NT2/D1 (cell line): ENCODE data around the gene INMT.
"Not testable (repeated sequence)": the region's sequence is repeated elsewhere in the genome, so short reads cannot be mapped to it uniquely, and the experiment has no call there.

Experiments used
- DNase-seq: peaks from one replicate; pipeline ENCODE4 v3.0.0-alpha.2; 2011; ENCODE audit warnings: low read depth, low spot score
- H3K27me3 ChIP-seq: 2 replicates; pipeline ENCODE4 v1.6.0; 2011; ENCODE audit warnings: mild to moderate bottlenecking; ENCODE audit not compliant: insufficient read length, insufficient read depth
- H3K36me3 ChIP-seq: 2 replicates; pipeline ENCODE4 v1.6.1; 2011; ENCODE audit warnings: mild to moderate bottlenecking, low read length, mixed read lengths; ENCODE audit not compliant: insufficient read depth, insufficient read length
- H3K4me1 ChIP-seq: 2 replicates; pipeline ENCODE4 v1.5.1; 2011; ENCODE audit not compliant: insufficient read depth, insufficient read length
- H3K4me3 ChIP-seq: 2 replicates; pipeline ENCODE4 v1.5.1; 2011; ENCODE audit warnings: low read depth; ENCODE audit not compliant: insufficient read length
- H3K9ac ChIP-seq: 2 replicates; pipeline ENCODE4 v1.6.0; 2011; ENCODE audit warnings: low read depth; ENCODE audit not compliant: insufficient read length
- H3K9me3 ChIP-seq: 2 replicates; pipeline ENCODE4 v1.5.1; 2011; ENCODE audit warnings: mild to moderate bottlenecking, low read length; ENCODE audit not compliant: insufficient read depth
- SUZ12 ChIP-seq: IDR thresholded peaks from 2 replicates; pipeline ENCODE4 v1.6.1; 2011; ENCODE audit not compliant: insufficient read length, insufficient read depth; ENCODE audit errors: extremely low read depth
- YY1 ChIP-seq: IDR thresholded peaks from 2 replicates; pipeline ENCODE4 v1.6.1; 2011; ENCODE audit not compliant: insufficient read length, insufficient read depth
- ZNF274 ChIP-seq: IDR thresholded peaks from 2 replicates; pipeline ENCODE4 v1.6.1; 2011; ENCODE audit warnings: mild to moderate bottlenecking, low read depth, low read length

INMT gene

DNA sequence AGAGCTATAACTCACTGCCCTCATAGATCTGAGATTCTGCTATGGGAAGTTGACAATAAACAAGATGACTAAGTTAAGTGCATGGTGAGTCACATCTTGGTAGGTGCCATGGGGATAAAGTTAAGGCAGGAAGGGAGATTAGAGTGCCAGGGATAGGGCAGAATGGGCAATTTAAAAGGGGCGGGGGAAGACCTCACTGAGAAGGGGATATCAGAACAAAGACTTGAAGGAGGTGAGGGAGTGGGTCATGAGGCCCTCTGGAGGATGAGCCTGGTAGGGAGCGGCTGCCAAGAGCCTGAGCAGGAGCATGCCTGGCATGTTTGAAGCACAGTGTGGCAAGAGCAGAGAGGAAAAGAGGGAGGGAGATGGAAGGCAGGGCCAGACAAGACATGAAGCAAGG, 34.8 kb upstream of the INMT start:
- Histone ChIP-seq H3K4me1 (peaks cover 2% of the 10 kb centered on the region), H3K9ac (no peak overlapping the region), H3K4me3 (no peak overlapping the region), H3K27me3 (no peaks in the 10 kb centered on the region), H3K36me3 (no peaks in the 10 kb centered on the region), H3K9me3 (peaks cover 35% of the 10 kb centered on the region; the same call in 1 of the 2 replicates)
- TF ChIP-seq SUZ12 = no peak
- TF ChIP-seq ZNF274 = no peak
- no peak for TF ChIP-seq YY1
- no peak for DNase-seq

DNA sequence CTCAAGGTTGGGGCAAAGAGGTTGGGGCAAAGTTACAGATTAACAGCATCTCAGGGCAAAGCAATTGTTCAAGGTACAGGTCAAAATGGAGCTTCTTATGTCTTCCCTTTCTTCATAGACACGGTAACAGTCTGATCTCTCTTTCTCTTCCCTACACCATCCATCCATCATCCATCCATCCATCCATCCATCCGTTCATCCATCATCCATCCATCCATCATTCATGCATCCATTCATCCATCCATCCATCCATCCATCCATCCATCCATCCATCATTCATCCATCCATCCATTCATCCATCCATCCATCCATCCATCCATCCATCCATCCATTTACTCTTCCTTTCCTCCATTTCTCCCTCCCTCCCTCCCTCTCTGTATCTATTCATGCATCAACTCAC, 32.5 kb upstream of the INMT start:
- not testable (repeated sequence) for DNase-seq, H3K36me3 ChIP-seq, H3K4me3 ChIP-seq, H3K9ac ChIP-seq, H3K4me1 ChIP-seq, H3K27me3 ChIP-seq
- peaks cover 35% of the 10 kb centered on the region; the same call in 1 of the 2 replicates for H3K9me3 ChIP-seq

DNA sequence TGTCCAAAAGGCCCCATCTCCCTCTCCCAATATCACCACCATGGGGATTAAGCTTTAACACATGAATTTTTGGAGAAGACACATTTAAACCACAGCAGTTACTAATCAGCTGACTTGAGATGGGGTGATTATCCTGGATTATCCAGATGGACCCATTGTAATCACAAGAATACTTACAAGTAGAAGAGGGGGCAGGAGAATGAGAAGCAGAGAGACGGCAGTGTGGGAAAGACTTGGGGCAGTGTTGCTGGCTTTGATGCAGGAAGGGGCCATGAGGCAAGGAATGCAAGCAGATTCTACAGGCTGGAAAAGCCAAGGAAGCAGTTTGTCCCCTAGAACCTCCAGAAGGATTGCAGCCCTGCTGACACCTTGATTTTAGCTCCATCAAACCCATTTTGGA, 30.7 kb upstream of the INMT start:
- Histone ChIP-seq H3K9ac (no peak overlapping the region), H3K4me1 (peaks cover under 1% of the 10 kb centered on the region), H3K36me3 (no peaks in the 10 kb centered on the region), H3K4me3 (no peak overlapping the region), H3K9me3 (peaks cover 35% of the 10 kb centered on the region; the same call in 1 of the 2 replicates), H3K27me3 (no peaks in the 10 kb centered on the region)
- DNase-seq = no peak
- TF ChIP-seq YY1 (no peak), SUZ12 (no peak), ZNF274 (no peak)

DNA sequence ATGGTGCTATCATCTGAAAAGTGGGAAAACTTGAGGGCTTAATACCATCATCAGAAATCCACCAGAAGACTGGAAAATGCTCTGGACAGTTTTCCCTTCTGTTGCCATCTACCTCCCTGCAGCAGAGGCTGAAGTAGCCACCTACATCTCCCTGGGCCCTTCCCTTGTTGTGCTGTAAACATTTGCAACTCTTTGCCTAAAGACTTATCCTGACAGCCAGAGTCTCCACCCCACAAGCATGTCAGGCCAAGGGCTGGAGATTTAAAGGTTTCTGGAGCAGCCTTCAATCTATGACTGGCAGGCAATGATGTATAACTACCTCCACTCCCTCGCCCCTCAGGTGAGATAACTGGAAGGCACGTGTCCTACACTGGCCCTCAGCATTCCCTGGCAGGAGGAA, 29.7 kb upstream of the INMT start:
- Histone ChIP-seq H3K27me3 (no peaks in the 10 kb centered on the region), H3K4me3 (no peak overlapping the region), H3K4me1 (peaks cover 9% of the 10 kb centered on the region), H3K9me3 (peaks cover 35% of the 10 kb centered on the region; the same call in 1 of the 2 replicates), H3K9ac (no peak overlapping the region), H3K36me3 (no peaks in the 10 kb centered on the region)
- TF ChIP-seq ZNF274 (no peak), YY1 (no peak), SUZ12 (no peak)
- DNase-seq = no peak

DNA sequence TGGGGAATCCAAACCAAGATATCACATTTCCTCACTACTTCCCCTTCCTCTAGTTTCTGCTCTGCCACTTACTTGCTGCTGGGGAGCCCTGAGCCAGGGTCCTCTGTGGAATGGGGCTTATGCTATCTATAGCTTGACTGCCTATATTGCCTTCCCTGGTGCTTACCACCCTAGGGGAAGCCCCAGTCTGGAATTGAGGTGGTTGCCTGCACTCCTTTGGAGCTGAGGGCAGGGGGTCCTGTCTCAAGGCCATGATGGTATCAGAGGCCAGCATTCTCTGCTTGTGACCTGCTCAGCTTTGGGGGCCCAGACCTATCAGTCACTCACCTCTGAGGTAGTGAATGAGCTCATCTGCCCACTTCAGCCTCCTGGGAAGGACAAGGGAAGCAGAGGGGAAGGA, 29.3 kb upstream of the INMT start:
- DNase-seq = no peak
- H3K36me3 ChIP-seq = no peaks in the 10 kb centered on the region
- no peaks in the 10 kb centered on the region for H3K27me3 ChIP-seq
- H3K4me1 ChIP-seq = peaks cover 10% of the 10 kb centered on the region
- H3K9ac ChIP-seq = no peak overlapping the region
- no peak for TF ChIP-seq ZNF274
- no peak for TF ChIP-seq SUZ12
- TF ChIP-seq YY1 = no peak
- H3K4me3 ChIP-seq = no peak overlapping the region
- peaks cover 31% of the 10 kb centered on the region; the same call in 1 of the 2 replicates for H3K9me3 ChIP-seq

DNA sequence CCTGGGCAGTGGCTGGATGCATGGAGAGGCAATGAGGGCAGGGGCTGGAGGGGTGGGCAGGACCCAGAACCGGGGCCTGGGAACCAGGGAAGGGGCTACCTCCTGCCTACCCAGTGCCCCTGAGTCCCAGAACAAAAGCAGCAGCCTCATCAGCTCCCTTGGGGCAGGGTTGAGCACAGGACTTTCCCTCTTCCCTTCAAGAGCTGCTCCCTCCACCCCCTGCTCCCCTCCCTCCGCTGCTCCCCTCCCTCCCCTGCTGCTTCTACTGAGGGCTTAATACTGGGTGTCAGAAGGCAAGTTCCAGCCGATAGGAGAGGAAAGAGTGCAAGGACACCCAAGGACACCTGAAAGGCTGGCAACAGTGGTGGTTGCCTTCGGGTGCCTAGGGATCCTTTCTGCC, 28.2 kb upstream of the INMT start:
- Histone ChIP-seq H3K9ac (no peak overlapping the region), H3K4me3 (no peak overlapping the region), H3K27me3 (no peaks in the 10 kb centered on the region), H3K9me3 (peaks cover 20% of the 10 kb centered on the region; the same call in 1 of the 2 replicates), H3K36me3 (no peaks in the 10 kb centered on the region), H3K4me1 (peaks cover 12% of the 10 kb centered on the region)
- DNase-seq = no peak
- TF ChIP-seq SUZ12 = no peak
- TF ChIP-seq ZNF274 = no peak
- TF ChIP-seq YY1 = no peak

DNA sequence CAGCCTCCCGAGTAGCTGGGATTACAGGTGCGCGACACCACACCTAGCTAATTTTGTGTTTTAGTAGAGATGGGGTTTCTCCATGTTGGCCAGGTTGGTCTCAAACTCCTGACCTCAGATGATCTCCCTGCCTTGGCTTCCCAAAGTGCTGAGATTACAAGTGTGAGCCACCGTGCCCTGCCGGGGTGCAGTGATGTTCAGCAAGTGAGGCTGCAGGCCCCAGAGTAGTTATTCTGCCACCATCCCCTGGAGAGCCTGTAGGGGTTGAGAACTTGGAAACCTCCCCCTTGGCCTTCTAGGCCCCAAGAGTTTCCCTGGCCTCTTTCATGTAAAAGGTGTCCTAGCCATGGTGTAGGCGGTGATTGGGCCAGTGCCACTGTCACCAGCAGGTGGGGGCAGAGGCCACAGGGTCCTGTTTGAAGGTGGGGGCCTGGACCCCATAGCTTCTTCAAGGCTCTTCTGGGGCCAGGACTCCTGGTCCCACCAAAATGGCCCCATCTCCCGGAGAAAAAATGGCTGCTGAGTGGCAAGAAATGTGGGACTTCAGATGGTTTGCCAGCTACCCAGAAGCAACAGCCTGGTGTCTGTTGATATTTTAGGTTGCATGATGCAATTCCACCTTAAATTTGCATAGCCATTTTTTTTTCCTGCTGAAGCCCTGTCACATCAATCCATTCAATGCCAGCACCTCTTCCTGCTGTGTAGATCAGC, 25.5 kb upstream of the INMT start:
- no peak overlapping the region for H3K9ac ChIP-seq
- no peaks in the 10 kb centered on the region for H3K27me3 ChIP-seq
- TF ChIP-seq ZNF274 = no peak
- no peak for TF ChIP-seq YY1
- no peak for TF ChIP-seq SUZ12
- peaks cover 14% of the 10 kb centered on the region for H3K4me1 ChIP-seq
- no peaks in the 10 kb centered on the region for H3K9me3 ChIP-seq
- DNase-seq = no peak
- H3K36me3 ChIP-seq = no peaks in the 10 kb centered on the region
- H3K4me3 ChIP-seq = no peak overlapping the region
